ENCODE data around the gene M6PR.
"Not testable (repeated sequence)": the region's sequence is repeated elsewhere in the genome, so short reads cannot be mapped to it uniquely, and the experiment has no call there.

The M6PR gene

DNA sequence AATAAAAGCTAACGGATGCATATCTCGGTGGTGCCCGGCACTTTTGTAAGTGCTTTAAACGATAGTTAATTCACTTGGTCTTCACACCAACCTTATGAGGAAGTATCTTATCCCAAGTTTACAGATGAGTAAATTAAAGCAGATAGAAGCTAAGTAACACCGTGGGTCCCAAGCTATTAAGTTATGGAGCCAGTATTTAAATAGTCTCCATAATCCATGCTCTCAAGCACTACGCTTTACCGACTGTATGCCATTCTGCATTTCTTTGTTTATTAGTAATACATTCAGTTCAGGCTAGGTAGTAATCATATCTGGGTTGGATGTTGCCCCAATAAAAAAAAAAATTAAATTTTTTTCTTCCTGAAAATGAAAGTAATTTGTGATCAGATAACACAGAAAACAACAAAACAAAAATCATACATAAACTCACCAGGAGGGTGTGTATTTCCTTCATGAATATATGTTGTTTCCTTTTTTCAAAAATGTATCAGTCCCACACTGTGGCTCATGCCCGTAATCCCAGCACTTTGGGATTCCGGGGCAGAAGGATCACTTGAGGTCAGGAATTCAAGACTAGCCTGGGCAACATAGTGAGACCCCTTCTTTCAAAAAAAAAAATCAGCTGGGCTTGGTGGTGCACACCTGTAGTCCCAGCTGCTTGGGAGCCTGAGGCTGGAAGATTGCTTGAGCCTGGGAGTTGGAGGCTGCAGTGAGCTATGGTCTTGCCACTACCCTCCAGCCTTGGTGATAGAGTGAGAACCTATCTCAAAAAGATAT is 1.4 kb upstream of the M6PR start:
- no peak for DNase-seq

DNA sequence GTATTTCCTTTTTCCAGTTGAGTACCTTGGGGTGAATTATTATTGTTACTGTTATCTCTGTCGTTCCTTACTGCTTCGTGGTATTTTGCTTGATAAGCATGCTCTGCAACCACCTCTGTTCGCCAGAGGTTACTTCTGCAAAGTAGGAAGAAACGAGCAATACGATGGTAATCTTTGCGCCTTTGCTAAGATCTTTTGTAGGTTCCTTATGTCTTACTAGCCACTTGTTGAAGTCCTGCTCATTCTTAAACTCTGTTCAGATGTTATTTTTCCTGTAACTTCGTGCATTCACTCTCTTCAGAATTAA is 729 bp upstream of the M6PR start:
- no peak for DNase-seq

GRCh38 chr12:8948701-8949341 is 624 bp downstream of the M6PR start:
- DNase-seq, result peak in 9 of 14 donors; percentile 6 to 50 (median 34)

- no peak for DNase-seq
Observed at GRCh38 chr12:8947737-8948136, 1.7 kb downstream of the M6PR start.

DNA sequence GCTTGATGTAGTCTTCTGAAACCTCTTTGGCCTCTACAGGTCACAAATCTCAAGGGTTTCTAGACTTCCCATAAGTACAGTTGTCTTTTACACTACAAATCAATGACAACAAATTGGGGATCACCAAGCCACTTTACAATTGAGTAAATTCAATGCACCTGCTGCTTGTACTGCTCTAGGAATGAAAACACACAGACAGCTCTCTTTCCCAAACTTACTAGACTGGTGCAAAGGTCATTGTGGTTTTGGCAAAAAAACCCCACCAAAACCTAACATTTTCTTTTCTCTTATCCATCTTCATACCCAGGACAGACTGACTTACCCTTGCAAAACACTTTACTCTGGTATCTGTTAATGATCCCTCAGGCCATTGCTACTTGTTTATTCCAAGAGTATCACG is 2.7 kb downstream of the M6PR start:
- no peak for DNase-seq

DNA sequence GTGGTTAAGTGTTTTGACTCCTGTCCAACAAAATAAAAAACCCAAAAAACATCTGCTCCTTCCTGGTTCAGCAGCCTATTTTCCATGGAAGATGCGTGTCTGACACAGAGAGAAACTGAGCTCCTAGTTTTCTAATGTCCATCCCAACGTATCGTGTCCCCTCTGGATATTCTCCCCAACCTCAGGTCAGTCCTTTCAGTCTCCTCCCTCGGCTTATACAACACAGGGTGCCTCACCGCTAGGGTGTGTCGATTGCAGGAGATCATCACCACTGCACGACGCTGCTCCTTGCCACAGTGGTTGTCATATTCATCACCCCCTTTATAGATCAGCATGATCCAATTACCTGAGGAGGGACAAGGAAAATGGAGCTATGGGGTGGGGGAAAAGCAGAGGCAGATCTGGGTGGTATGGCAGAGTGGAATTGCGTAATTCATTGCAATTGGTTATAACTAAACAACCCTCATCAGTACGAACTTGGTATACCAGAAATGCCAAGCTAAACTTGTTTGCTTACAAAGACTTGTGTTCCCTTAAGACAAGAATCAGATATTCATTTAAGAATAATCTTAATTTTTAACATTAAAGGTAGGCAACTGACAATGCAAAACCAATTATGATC is 5.8 kb downstream of the M6PR start:
- no peak for DNase-seq

- DNase-seq, result no peak
Observed at GRCh38 chr12:8941691-8942478, 7.6 kb downstream of the M6PR start.

DNA sequence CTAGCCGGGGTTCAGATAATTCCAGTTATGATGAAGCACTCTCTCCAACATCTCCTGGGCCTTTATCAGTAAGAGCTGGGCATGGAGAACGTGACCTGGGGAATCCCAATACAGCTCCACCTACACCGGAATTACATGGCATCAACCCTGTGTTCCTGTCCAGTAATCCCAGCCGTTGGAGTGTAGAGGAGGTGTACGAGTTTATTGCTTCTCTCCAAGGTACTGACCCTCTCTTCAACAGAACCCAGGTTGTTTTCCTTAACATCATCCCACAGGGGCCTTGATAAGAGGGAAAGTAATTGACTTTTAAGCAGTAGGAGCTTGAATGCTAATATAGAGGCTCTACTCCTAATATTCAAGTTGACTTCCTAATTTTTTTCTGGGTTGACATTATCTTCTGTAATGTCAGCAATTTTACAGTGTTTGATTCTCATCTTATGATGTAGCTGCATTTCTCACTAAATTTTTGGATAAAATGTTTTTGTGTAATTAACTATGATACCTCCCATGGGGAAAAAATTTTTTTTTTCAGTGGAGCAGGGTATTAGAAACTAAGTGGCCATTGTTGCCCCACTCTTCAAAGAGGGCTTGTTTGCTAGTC is 11.5 kb downstream of the M6PR start:
- DNase-seq, result not testable (repeated sequence)

GRCh38 chr12:8936735-8937134 is 12.7 kb downstream of the M6PR start:
- no peak for DNase-seq

DNA sequence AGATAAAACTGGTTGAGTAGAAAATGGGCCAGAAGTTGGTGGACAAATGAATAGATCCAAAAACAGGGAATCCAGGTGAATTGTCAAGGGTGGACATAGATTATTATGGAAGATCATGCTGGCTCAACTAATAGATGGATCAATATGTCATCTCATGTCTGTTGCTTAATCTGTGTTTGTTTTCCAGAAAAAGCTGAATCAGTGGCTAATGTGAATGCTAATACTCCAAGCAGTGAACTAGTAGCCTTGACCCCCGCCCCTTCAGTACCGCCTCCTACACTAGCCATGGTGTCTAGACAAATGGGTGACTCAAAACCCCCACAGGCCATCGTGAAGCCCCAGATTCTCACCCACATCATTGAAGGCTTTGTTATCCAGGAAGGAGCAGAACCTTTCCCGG is 15.4 kb downstream of the M6PR start:
- not testable (repeated sequence) for DNase-seq

DNA sequence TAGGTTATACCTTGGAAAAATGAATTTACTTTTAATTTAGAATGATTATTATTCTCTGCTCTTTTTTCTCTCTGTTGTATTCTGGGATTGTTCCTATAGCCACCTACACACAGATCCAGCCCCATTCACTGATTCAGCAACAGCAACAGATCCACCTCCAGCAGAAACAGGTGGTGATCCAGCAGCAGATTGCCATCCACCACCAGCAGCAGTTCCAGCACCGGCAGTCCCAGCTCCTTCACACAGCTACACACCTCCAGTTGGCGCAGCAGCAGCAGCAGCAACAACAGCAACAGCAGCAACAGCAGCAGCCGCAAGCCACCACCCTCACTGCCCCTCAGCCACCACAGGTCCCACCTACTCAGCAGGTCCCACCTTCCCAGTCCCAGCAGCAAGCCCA is 17.0 kb downstream of the M6PR start:
- DNase-seq, result not testable (repeated sequence)

- DNase-seq, result not testable (repeated sequence)
Observed at GRCh38 chr12:8930655-8931323, 18.7 kb downstream of the M6PR start.

DNA sequence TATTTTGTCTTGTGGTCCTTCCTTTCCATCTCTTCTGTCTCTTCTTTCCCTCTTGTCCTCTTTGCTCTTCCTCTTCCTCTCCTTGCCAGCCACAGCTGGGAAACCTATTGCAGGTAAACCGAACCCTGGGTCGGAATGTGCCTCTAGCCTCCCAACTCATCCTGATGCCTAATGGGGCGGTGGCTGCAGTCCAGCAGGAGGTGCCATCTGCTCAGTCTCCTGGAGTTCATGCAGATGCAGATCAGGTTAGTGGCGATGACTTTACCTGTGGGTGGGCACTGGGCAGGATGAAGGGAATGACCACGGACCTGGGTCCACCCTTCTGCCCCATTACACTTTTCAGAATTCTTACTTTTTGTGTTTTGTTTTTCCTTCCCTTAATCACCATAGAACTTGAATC is 26.9 kb downstream of the M6PR start:
- DNase-seq, result no peak

GRCh38 chr12:8919643-8920042 is 29.8 kb downstream of the M6PR start:
- not testable (repeated sequence) for DNase-seq

- DNase-seq, result no peak
Observed at GRCh38 chr12:8917751-8918150, 31.7 kb downstream of the M6PR start.

- no peak for DNase-seq
Observed at GRCh38 chr12:8917031-8917430, 32.4 kb downstream of the M6PR start.

DNA sequence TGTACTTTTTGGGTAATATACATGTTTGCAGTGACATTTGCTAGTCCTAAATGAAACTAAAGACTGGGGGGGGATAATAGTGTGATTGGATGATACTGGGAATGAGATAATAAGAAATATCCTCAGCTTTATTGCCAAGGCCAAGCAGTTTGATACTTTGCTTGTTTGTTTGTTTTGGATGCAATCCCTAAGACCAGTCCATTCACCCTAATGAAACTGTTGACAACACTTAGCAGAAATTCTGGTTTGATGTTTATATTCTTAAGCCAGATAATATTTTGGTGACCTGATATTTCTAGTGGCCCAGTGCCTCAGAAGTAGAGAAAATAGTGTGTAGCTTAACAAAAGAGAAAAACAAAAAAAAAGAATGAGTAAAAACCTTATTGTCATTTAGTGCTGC is 33.3 kb downstream of the M6PR start:
- no peak for DNase-seq

DNA sequence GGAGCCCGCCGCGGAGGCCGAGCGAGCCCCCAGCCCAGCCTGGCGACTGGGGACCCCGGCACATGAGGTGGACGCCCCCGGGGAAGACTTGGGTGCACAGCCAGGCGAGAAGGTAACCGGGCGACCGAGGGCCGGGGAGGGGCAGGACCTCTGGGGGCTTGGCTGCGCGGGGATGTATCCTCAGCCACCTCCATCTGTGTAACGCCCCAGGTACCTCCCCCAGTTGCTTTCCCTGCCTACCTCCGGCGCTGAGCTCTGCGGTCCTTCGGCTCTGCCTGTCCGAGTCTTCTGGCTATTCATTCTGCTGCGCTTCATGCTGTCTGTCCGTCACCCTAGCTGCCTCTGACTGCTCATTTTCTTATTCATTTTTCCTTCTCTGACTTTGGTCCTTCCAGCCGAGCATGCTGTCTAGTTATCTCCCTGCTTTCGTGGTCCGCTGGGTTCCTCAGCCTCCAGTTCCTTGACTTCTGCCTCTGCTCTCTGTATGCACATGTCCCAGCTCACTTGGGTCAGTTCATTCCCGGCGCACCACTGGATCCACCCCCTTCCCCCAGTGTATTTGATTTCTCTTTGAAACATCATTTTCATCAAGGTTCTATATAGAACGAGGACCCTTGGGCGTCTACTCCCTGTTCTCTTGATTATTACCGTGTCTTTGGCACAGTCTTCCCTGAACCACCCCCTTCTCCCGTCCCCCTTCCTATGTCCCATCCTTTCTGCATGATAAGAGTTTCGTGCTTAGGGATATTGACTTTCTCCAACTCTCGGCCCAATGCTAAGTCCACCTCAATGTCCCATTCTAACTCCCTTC is 34.5 kb downstream of the M6PR start:
- peak in 10 of 14 donors; percentile 1 to 56 (median 40) for DNase-seq

DNA sequence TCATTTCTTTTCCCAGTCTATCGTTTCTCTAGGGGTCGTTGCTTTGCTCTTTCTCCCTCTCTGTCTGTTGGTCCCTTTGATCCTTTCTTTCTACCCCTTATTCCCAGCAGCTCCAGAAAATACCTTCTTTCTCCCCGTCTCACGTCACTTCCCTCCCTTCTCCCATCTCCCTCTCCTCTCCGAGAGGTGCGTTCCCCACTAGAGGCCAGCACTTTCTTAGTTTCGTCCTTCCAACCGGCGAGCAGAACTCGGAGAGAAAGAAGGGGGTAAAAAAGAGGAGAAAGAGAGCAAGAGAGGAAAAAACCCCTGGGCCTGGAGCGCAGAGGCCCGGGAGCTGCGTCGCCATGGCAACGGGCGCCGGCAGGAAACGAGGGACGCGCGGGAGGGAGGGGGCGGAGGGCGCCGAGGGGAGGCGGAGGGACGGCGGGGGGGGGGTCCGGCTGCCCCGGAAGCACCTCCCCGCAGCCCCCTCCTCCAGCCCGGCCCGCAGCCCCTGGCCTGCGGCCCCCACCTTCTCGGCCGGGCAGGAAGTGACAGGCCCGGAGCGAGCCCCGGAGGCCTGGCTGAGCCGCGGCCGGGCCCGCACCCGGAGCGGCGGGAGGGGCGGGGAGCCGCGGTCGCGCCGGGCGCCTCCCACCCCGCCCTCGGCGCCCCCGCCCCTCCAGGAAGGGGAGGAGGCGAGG is 35.3 kb downstream of the M6PR start, which contains the start of gene PHC1:
PHC1 (plus strand) TSS at position 477 of the 683 bp plus-strand sequence. CDS start 3,169 bp downstream, outside the sequence.
- DNase-seq, result peak; percentile 5 to 82 (median 62)

DNA sequence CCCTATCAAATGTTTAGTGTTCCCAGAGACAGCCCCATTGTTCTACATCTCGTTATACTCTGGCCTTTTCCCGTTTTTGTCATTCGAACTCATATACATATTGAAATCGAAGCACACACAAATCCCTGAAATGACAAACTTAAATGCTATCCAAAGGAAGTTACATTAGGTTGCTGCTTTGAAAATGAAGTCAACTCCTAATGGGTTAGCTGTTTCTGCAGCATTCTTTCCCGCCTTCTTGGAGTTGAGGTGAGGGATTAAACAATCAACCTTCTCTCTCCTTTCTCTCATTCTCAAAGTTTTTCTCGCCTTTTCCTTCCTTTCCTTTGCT is 35.8 kb downstream of the M6PR start:
- DNase-seq, result peak in 1 of 14 donors; percentile 72
